ENCODE measurements around the gene MUC2.

The MUC2 gene

DNA sequence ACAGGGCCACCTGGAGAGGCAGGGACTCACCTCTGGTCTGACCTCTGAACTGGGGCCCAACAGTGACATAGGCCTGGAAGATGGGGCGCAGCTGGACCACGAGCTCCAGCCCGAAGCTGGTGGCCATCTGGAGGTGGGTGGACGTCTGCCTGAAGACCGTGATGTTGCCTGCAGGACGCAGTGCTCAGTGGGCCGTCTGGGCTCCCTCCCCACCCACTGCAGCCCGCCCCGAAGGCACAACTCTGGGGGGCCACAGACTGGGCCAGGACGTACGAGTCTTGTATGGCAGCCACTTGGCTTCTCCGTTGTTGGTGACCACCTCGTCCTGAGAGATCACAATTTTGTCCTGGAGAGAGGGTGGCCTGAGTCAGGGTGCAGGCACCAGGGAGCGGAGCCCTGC, 46.1 kb upstream of the MUC2 start:
- Histone ChIP-seq H3K4me1 (ENCODE audit: insufficient read depth, low read length, poor library complexity, severe bottlenecking) (no peaks in the 10 kb centered on the region), H3K4me3 (ENCODE audit: low read length, poor library complexity, severe bottlenecking) (no peak overlapping the region), H3K36me3 (ENCODE audit: insufficient read depth, low read length) (no peaks in the 10 kb centered on the region), H3K9ac (ENCODE audit: low read depth, low read length, poor library complexity, severe bottlenecking) (no peak overlapping the region), H3K27me3 (ENCODE audit: insufficient read depth, low read length, poor library complexity, severe bottlenecking) (no peaks in the 10 kb centered on the region), H3F3A (ENCODE audit: low read depth) (no peaks in the 10 kb centered on the region), H2AFZ (ENCODE audit: low read length) (no peak overlapping the region), H4K20me1 (ENCODE audit: insufficient read depth, low read length, poor library complexity, severe bottlenecking) (no peaks in the 10 kb centered on the region), H3K4me2 (ENCODE audit: low read depth, low read length, poor library complexity, severe bottlenecking) (no peak overlapping the region), H3K79me2 (ENCODE audit: insufficient read depth, low read length) (no peaks in the 10 kb centered on the region), H3K9me3 (ENCODE audit: insufficient read depth, low read depth, low read length) (no peaks in the 10 kb centered on the region), H3K9me2 (replicated peaks; ENCODE audit: low read depth, low read length) (no peaks in the 10 kb centered on the region)
- TF ChIP-seq, protein P1, sequence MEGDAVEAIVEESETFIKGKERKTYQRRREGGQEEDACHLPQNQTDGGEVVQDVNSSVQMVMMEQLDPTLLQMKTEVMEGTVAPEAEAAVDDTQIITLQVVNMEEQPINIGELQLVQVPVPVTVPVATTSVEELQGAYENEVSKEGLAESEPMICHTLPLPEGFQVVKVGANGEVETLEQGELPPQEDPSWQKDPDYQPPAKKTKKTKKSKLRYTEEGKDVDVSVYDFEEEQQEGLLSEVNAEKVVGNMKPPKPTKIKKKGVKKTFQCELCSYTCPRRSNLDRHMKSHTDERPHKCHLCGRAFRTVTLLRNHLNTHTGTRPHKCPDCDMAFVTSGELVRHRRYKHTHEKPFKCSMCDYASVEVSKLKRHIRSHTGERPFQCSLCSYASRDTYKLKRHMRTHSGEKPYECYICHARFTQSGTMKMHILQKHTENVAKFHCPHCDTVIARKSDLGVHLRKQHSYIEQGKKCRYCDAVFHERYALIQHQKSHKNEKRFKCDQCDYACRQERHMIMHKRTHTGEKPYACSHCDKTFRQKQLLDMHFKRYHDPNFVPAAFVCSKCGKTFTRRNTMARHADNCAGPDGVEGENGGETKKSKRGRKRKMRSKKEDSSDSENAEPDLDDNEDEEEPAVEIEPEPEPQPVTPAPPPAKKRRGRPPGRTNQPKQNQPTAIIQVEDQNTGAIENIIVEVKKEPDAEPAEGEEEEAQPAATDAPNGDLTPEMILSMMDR (conservative IDR thresholded peaks at IDR 0.05; ENCODE audit: low read length), result no peak
- no peak for TF ChIP-seq EZH2phosphoT487 (IDR thresholded peaks at IDR 0.05; ENCODE audit: borderline replicate concordance)

DNA sequence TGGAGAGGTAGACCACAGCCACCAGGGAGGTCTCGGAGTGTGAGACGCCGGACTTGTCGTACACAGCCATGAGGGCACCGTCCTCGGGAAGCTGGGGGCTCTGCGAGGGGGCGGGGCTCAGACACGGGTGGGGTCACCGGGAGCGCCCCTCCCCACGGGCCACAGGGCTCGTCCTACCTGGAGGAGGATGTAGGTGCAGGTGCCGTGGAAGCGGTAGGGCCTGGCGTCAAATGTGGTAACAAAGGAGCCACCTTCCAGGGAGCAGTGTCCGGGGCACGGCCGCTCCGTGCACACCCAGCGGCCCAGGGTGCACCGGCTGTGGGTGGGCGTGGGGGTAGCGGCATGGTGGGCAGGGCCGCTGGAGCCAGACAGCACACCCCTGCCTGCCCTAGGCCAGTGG, 45.6 kb upstream of the MUC2 start:
- no peak overlapping the region for H3K4me3 ChIP-seq (ENCODE audit: low read length, poor library complexity, severe bottlenecking)
- no peaks in the 10 kb centered on the region for H3K9me2 ChIP-seq (replicated peaks; ENCODE audit: low read depth, low read length)
- no peaks in the 10 kb centered on the region for H3K27me3 ChIP-seq (ENCODE audit: insufficient read depth, low read length, poor library complexity, severe bottlenecking)
- H2AFZ ChIP-seq (ENCODE audit: low read length), result no peak overlapping the region
- H3K4me2 ChIP-seq (ENCODE audit: low read depth, low read length, poor library complexity, severe bottlenecking), result no peak overlapping the region
- no peaks in the 10 kb centered on the region for H3K79me2 ChIP-seq (ENCODE audit: insufficient read depth, low read length)
- H3K36me3 ChIP-seq (ENCODE audit: insufficient read depth, low read length), result no peaks in the 10 kb centered on the region
- no peak overlapping the region for H3K9ac ChIP-seq (ENCODE audit: low read depth, low read length, poor library complexity, severe bottlenecking)
- no peaks in the 10 kb centered on the region for H4K20me1 ChIP-seq (ENCODE audit: insufficient read depth, low read length, poor library complexity, severe bottlenecking)
- H3K9me3 ChIP-seq (ENCODE audit: insufficient read depth, low read depth, low read length), result no peaks in the 10 kb centered on the region
- TF ChIP-seq, protein P1 (conservative IDR thresholded peaks at IDR 0.05; ENCODE audit: low read length), result no peak
- TF ChIP-seq EZH2phosphoT487 (IDR thresholded peaks at IDR 0.05; ENCODE audit: borderline replicate concordance), result no peak
- no peaks in the 10 kb centered on the region for H3F3A ChIP-seq (ENCODE audit: low read depth)
- no peaks in the 10 kb centered on the region for H3K4me1 ChIP-seq (ENCODE audit: insufficient read depth, low read length, poor library complexity, severe bottlenecking)

DNA sequence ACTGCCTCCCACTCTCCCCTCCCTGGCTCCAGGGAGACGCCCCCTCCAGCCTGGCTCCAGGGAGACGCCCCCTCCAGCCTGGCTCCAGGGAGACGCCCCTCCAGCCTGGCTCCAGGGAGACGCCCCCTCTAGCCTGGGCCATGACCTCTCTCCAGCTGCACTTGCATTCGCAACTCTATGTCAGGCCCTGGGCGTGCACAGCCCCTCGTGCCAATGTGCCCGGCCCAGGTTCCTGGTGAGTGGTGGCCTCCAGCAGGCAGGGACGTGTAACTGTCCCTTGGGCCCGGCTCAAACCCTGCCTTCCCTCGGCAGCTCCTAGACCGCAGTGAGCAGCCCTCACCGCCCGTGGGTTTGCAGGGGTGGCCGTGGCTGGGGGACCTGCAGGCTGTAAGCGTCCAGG, 45.0 kb upstream of the MUC2 start:
- Histone ChIP-seq H2AFZ (ENCODE audit: low read length) (no peak overlapping the region), H3K4me2 (ENCODE audit: low read depth, low read length, poor library complexity, severe bottlenecking) (no peak overlapping the region), H3K4me3 (ENCODE audit: low read length, poor library complexity, severe bottlenecking) (no peak overlapping the region), H3K4me1 (ENCODE audit: insufficient read depth, low read length, poor library complexity, severe bottlenecking) (no peaks in the 10 kb centered on the region), H4K20me1 (ENCODE audit: insufficient read depth, low read length, poor library complexity, severe bottlenecking) (no peaks in the 10 kb centered on the region), H3K27me3 (ENCODE audit: insufficient read depth, low read length, poor library complexity, severe bottlenecking) (no peaks in the 10 kb centered on the region), H3K9me2 (replicated peaks; ENCODE audit: low read depth, low read length) (no peaks in the 10 kb centered on the region), H3K9ac (ENCODE audit: low read depth, low read length, poor library complexity, severe bottlenecking) (no peak overlapping the region), H3K36me3 (ENCODE audit: insufficient read depth, low read length) (no peaks in the 10 kb centered on the region), H3K79me2 (ENCODE audit: insufficient read depth, low read length) (no peaks in the 10 kb centered on the region), H3K9me3 (ENCODE audit: insufficient read depth, low read depth, low read length) (no peaks in the 10 kb centered on the region), H3F3A (ENCODE audit: low read depth) (no peaks in the 10 kb centered on the region)
- TF ChIP-seq EZH2phosphoT487 (IDR thresholded peaks at IDR 0.05; ENCODE audit: borderline replicate concordance), result no peak
- TF ChIP-seq, protein P1 (conservative IDR thresholded peaks at IDR 0.05; ENCODE audit: low read length), result no peak
